Breast epithelium (tissue), 4 donors: ENCODE data around the gene ZNF503. TPM values are rescaled to one million over a fixed set of nuclear protein-coding genes. Genes with fewer than 3 reads are reported as not detected.

Source experiments
- DNase-seq, 2 donors: peaks; one replicate each; pipeline ENCODE4 v3.0.0-alpha.2; 2019; ENCODE audit warnings: low spot score in 2 of 2
- H3K27ac ChIP-seq, 2 donors: fragments of 200-600 bp; sonication (generic) in 1 of 2; one replicate each; pipeline ENCODE4 v1.5.1; 2016 to 2019; ENCODE audit warnings: mild to moderate bottlenecking in 1 of 2
- H3K27me3 ChIP-seq, 2 donors: fragments of 200-600 bp; sonication (generic) in 1 of 2; one replicate each; pipeline versions ENCODE4 v1.5.1 to v1.6.0; 2017 to 2019; ENCODE audit warnings: control low read depth in 1 of 2, mild to moderate bottlenecking in 1 of 2
- H3K36me3 ChIP-seq: fragments of 200-600 bp; one replicate; pipeline ENCODE4 v1.5.1; 2019
- H3K4me1 ChIP-seq, 2 donors: fragments of 200-600 bp; sonication (generic); one replicate each; pipeline ENCODE4 v1.5.1; 2016 to 2019; ENCODE audit warnings: control low read depth in 1 of 2
- H3K4me3 ChIP-seq, 3 donors: fragments of 200-600 bp; sonication (generic); 1 replicate in 2 of 3; 2 replicates in 1 of 3; pipeline ENCODE4 v1.5.1; 2016 to 2019; ENCODE audit warnings: mild to moderate bottlenecking in 3 of 3, moderate library complexity in 2 of 3
- H3K9me3 ChIP-seq, 2 donors: fragments of 200-600 bp; sonication (generic) in 1 of 2; one replicate each; pipeline ENCODE4 v1.5.1; 2016 to 2019; ENCODE audit warnings: control low read depth in 1 of 2
- POLR2A ChIP-seq: fragments of 450-650 bp; IDR thresholded peaks from one replicate; pipeline ENCODE4 v1.6.1; 2016; ENCODE audit warnings: antibody characterized with exemption, mild to moderate bottlenecking, moderate library complexity
- POLR2AphosphoS5 ChIP-seq, 3 donors: sonication (generic); formaldehyde crosslinking; IDR thresholded peaks; one replicate each; pipeline ENCODE4 v1.6.1; 2017; ENCODE audit warnings: antibody characterized with exemption in 3 of 3
- intact Hi-C: fragments of 100-400 bp; cut with DNase I; formaldehyde crosslinking; loops from one replicate; pipeline ENCODE4 v1.15.1; 2023; ENCODE audit warnings: low total_unique reads
- total RNA-seq, 3 donors: library from RNA; depleted of rRNA; stranded (reverse); fragments of >200 nt; gene quantifications; one replicate each; pipeline ENCODE4 v1.1.0, GENCODE V29; 2016
- TF ChIP-seq, protein P1 (sequence below), 3 donors: fragments of 450-650 bp; IDR thresholded peaks; one replicate each; pipeline ENCODE4 v1.5.1; 2016 to 2017; ENCODE audit warnings: antibody characterized with exemption in 3 of 3, mild to moderate bottlenecking in 3 of 3, moderate library complexity in 3 of 3

Gene ZNF503
- total RNA-seq, 3 donors from 2014 or later: 3.6 to 10.9 (median 7.6) TPM

DNA sequence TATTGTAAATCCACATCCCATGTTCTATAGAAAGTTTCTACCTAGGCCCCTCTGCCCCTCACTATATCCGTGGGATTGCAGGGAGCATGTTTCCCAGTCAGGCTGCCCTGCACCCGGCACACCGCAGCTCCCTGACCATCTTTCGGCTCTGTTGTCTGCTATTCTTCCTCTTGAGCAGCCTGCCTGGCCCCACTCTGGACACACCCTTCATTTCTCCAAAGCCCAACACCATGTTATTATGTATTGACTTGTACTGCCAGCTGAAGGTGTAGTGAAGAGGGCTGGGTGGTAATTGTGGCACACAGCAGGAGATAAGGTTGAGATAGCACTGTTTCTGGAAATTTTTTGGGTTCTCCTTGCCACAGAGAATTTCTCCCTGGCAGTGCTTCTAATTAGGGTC, 39.6 kb upstream of the ZNF503 start:
- intact Hi-C loops: no loop called here
- no peak for DNase-seq
- no peak for TF ChIP-seq POLR2A
- no peak overlapping the region for H3K27ac ChIP-seq
- no peaks in the 10 kb centered on the region for H3K36me3 ChIP-seq
- H3K9me3 ChIP-seq: peaks cover 0 to 17% of the 10 kb centered on the region in 2 donors
- H3K4me3 ChIP-seq: no peak overlapping the region
- H3K4me1 ChIP-seq: no peaks in the 10 kb centered on the region
- no peaks in the 10 kb centered on the region for H3K27me3 ChIP-seq

DNA sequence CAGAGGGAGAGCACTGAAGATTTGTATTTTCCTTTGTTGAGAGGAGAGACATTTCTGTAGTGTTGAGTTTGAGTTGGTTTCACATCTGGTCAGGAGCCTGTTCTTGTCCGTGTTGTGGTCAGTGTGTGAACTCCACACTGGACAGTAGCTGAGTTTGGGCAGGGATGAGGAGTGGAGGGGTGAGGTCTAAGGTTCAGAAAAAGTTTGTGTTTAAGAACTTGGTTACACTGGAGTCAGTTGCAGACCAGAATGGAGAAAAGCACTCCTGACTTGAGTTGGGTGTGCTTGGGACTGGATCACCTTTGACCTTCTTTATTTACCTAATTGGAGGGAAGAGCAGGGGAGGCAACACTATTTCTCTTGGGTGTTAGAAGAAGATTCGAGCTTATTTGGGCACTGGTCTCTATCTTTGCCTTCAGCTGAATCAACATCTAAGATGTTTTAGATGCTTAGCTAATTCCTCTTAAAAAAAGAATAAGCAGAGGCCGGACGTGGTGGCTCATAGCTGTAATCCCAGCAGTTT, 38.8 kb upstream of the ZNF503 start:
- H3K4me1 ChIP-seq: no peaks in the 10 kb centered on the region
- no peaks in the 10 kb centered on the region for H3K36me3 ChIP-seq
- DNase-seq: no peak
- H3K4me3 ChIP-seq: no peak overlapping the region
- TF ChIP-seq POLR2AphosphoS5 (IDR thresholded peaks at IDR 0.05) (no peak), POLR2A (no peak)
- TF ChIP-seq, protein P1, sequence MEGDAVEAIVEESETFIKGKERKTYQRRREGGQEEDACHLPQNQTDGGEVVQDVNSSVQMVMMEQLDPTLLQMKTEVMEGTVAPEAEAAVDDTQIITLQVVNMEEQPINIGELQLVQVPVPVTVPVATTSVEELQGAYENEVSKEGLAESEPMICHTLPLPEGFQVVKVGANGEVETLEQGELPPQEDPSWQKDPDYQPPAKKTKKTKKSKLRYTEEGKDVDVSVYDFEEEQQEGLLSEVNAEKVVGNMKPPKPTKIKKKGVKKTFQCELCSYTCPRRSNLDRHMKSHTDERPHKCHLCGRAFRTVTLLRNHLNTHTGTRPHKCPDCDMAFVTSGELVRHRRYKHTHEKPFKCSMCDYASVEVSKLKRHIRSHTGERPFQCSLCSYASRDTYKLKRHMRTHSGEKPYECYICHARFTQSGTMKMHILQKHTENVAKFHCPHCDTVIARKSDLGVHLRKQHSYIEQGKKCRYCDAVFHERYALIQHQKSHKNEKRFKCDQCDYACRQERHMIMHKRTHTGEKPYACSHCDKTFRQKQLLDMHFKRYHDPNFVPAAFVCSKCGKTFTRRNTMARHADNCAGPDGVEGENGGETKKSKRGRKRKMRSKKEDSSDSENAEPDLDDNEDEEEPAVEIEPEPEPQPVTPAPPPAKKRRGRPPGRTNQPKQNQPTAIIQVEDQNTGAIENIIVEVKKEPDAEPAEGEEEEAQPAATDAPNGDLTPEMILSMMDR (IDR thresholded peaks at IDR 0.05): no peak
- intact Hi-C loops: no loop called here
- H3K9me3 ChIP-seq: peaks cover 0 to 14% of the 10 kb centered on the region in 2 donors
- no peaks in the 10 kb centered on the region for H3K27me3 ChIP-seq
- no peak overlapping the region for H3K27ac ChIP-seq

GRCh38 chr10:75439811-75440210, 38.2 kb upstream of the ZNF503 start:
- TF ChIP-seq POLR2AphosphoS5 (IDR thresholded peaks at IDR 0.05) (no peak), POLR2A (no peak)
- TF ChIP-seq, protein P1 (IDR thresholded peaks at IDR 0.05): no peak
- intact Hi-C loops: no loop called here
- H3K4me3 ChIP-seq: no peak overlapping the region
- DNase-seq: no peak
- H3K36me3 ChIP-seq: no peaks in the 10 kb centered on the region
- no peaks in the 10 kb centered on the region for H3K4me1 ChIP-seq
- no peak overlapping the region for H3K27ac ChIP-seq
- no peaks in the 10 kb centered on the region for H3K27me3 ChIP-seq
- H3K9me3 ChIP-seq: peaks cover 0 to 9% of the 10 kb centered on the region in 2 donors

DNA sequence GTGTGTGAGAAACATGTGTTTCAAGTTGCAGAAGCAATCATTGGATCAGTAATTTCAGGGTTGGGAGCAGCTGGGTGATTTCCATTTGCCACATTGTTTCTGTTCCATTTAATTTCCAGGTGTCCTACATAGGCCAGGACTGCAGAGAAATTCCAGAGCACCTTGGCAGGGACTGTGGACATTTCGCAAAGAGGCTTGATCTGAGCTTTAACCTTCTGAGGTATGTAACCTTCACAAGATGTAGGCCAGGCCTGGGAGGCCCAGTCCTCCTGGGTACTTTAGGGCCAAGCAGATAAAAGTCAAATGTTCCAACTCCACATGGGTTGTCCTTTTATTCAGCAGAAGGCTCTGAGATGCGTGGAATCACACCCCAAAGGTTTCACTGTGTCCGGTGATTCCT, 36.7 kb upstream of the ZNF503 start:
- H3K36me3 ChIP-seq: no peaks in the 10 kb centered on the region
- no peaks in the 10 kb centered on the region for H3K9me3 ChIP-seq
- no peak for TF ChIP-seq POLR2AphosphoS5 (IDR thresholded peaks at IDR 0.05)
- TF ChIP-seq POLR2A: no peak
- no peaks in the 10 kb centered on the region for H3K27me3 ChIP-seq
- no peak overlapping the region for H3K4me3 ChIP-seq
- no peak overlapping the region for H3K27ac ChIP-seq
- DNase-seq: no peak
- intact Hi-C loops: no loop called here
- no peaks in the 10 kb centered on the region for H3K4me1 ChIP-seq

DNA sequence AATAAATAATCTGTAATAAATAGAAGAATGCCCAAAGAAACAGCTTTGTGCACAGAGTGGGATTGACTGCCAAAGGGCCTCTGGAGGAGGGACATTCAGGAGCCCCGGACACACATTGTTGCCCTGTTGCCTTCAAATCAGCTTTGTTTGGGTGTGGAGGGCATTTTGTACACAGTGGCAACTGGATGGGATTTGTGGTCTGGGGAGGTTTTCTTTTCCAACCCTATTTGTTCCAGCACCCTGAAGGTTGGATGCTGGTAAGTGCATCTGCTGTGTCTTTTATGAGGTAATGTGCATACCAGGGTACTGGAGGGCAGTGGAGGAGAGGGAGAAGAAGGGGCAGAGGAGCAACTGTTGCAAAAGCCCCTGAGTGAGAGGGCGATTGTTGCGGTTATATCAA, 36.1 kb upstream of the ZNF503 start:
- H3K36me3 ChIP-seq: no peaks in the 10 kb centered on the region
- no peaks in the 10 kb centered on the region for H3K9me3 ChIP-seq
- DNase-seq: no peak
- intact Hi-C loops: no loop called here
- no peak overlapping the region for H3K27ac ChIP-seq
- no peaks in the 10 kb centered on the region for H3K4me1 ChIP-seq
- no peaks in the 10 kb centered on the region for H3K27me3 ChIP-seq
- TF ChIP-seq, protein P1 (IDR thresholded peaks at IDR 0.05): no peak
- no peak for TF ChIP-seq POLR2AphosphoS5 (IDR thresholded peaks at IDR 0.05)
- no peak for TF ChIP-seq POLR2A
- H3K4me3 ChIP-seq: no peak overlapping the region

DNA sequence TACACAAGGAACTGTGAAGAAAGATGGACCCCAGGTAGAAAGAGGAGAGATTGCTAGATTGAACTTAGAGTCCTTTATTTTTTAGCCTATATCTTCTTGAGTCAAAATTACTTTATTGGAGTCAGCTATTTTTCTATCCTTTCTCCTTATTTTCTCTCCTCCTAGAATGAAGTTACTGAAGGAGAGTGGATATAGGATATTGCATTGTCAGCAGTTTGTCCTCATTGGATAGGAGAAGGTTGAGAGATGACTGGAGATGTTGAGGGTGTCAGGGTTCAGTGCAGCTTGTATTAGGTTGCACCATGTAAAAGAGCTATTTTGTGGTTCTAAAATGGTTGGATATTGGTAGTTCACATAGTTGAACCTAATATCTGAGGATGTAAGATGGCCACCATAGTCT, 35.3 kb upstream of the ZNF503 start:
- DNase-seq: no peak
- Histone ChIP-seq H3K4me3 (no peak overlapping the region), H3K36me3 (no peaks in the 10 kb centered on the region), H3K4me1 (no peaks in the 10 kb centered on the region), H3K9me3 (no peaks in the 10 kb centered on the region), H3K27ac (no peak overlapping the region), H3K27me3 (no peaks in the 10 kb centered on the region)
- intact Hi-C loops: no loop called here
- TF ChIP-seq, protein P1 (IDR thresholded peaks at IDR 0.05): no peak
- TF ChIP-seq POLR2AphosphoS5 (IDR thresholded peaks at IDR 0.05): no peak
- TF ChIP-seq POLR2A: no peak
